Skeletal muscle satellite cell (primary cell): ENCODE data around the gene SORL1.

Experiments used
- H3K27me3 ChIP-seq: 2 replicates; pipeline ENCODE4 v1.7.0; 2013; ENCODE audit warnings: low read length; ENCODE audit not compliant: control insufficient read depth, insufficient read depth
- H3K36me3 ChIP-seq: 2 replicates; pipeline ENCODE4 v1.7.0; 2013; ENCODE audit warnings: mild to moderate bottlenecking, control low read depth, low read length; ENCODE audit not compliant: insufficient read depth
- H3K4me1 ChIP-seq: 2 replicates; pipeline ENCODE4 v1.7.0; 2013; ENCODE audit warnings: low read length; ENCODE audit not compliant: control insufficient read depth, insufficient read depth
- H3K4me2 ChIP-seq: 2 replicates; pipeline ENCODE4 v1.7.0; 2013; ENCODE audit warnings: mild to moderate bottlenecking, low read length
- H3K4me3 ChIP-seq: 2 replicates; pipeline ENCODE4 v1.7.0; 2013; ENCODE audit warnings: low read length
- H3K9ac ChIP-seq: 2 replicates; pipeline ENCODE4 v1.7.0; 2013; ENCODE audit warnings: mild to moderate bottlenecking, low read depth, low read length, moderate library complexity
- H3K9me3 ChIP-seq: replicated peaks from 2 replicates; pipeline ENCODE4 v1.7.0; 2013; ENCODE audit warnings: mild to moderate bottlenecking, control low read depth, low read length

SORL1 gene

GRCh38 chr11:121521145-121522042, 69.3 kb downstream of the SORL1 start:
- H3K9ac ChIP-seq: no peak overlapping the region
- H3K4me2 ChIP-seq: no peak overlapping the region
- no peaks in the 10 kb centered on the region for H3K36me3 ChIP-seq
- H3K9me3 ChIP-seq: peaks cover 3% of the 10 kb centered on the region
- no peak overlapping the region for H3K4me3 ChIP-seq
- peaks cover 11% of the 10 kb centered on the region for H3K27me3 ChIP-seq
- H3K4me1 ChIP-seq: no peaks in the 10 kb centered on the region

- Histone ChIP-seq H3K36me3 (no peaks in the 10 kb centered on the region), H3K4me3 (no peak overlapping the region), H3K9me3 (peaks cover 3% of the 10 kb centered on the region), H3K9ac (no peak overlapping the region), H3K4me1 (no peaks in the 10 kb centered on the region), H3K4me2 (no peak overlapping the region), H3K27me3 (peaks cover 11% of the 10 kb centered on the region)
Observed at GRCh38 chr11:121522043-121522941, 70.2 kb downstream of the SORL1 start.

- H3K36me3 ChIP-seq: no peaks in the 10 kb centered on the region
- H3K4me3 ChIP-seq: no peak overlapping the region
- H3K9ac ChIP-seq: no peak overlapping the region
Observed at GRCh38 chr11:121523581-121524232, 71.6 kb downstream of the SORL1 start.

DNA sequence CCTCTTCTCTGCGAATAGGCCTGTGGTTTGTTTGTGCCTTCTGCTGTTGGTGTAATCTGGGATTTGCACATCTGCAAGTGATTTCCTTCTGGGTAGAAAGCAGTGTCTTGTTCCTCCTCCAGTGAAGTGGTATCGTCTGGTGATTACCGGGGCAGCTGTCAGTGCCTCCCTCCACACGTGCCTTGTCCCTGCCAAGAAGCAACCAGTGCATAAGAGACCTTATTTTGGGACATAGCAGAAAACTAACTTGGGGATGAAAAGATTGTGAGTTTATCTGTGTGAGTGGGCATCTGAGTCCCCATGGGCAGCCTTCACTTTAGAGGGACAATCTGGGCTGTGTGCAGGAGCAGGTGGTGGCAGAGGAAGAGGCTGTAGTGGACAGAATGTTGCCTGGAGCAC, 72.1 kb downstream of the SORL1 start:
- Histone ChIP-seq H3K36me3 (no peaks in the 10 kb centered on the region), H3K4me3 (no peak overlapping the region), H3K27me3 (peaks cover 11% of the 10 kb centered on the region), H3K4me2 (no peak overlapping the region), H3K9me3 (peaks cover 3% of the 10 kb centered on the region), H3K9ac (no peak overlapping the region), H3K4me1 (no peaks in the 10 kb centered on the region)

More at GRCh38 chr11:121523581-121524232, 71.6 kb downstream of the SORL1 start:
- peaks cover 3% of the 10 kb centered on the region for H3K9me3 ChIP-seq
- H3K27me3 ChIP-seq: peaks cover 11% of the 10 kb centered on the region
- no peaks in the 10 kb centered on the region for H3K4me1 ChIP-seq
- H3K4me2 ChIP-seq: no peak overlapping the region

- Histone ChIP-seq H3K4me2 (no peak overlapping the region), H3K9me3 (peaks cover 3% of the 10 kb centered on the region), H3K36me3 (no peaks in the 10 kb centered on the region)
Observed at GRCh38 chr11:121525376-121525775, 73.3 kb downstream of the SORL1 start.

GRCh38 chr11:121530257-121530656, 78.1 kb downstream of the SORL1 start:
- Histone ChIP-seq H3K4me2 (no peak overlapping the region), H3K36me3 (no peaks in the 10 kb centered on the region), H3K4me1 (no peaks in the 10 kb centered on the region), H3K9me3 (peaks cover 3% of the 10 kb centered on the region), H3K9ac (no peak overlapping the region), H3K4me3 (no peak overlapping the region), H3K27me3 (peaks cover 12% of the 10 kb centered on the region)

More at GRCh38 chr11:121525376-121525775, 73.3 kb downstream of the SORL1 start:
- Histone ChIP-seq H3K4me1 (no peaks in the 10 kb centered on the region), H3K27me3 (peaks cover 11% of the 10 kb centered on the region), H3K4me3 (no peak overlapping the region), H3K9ac (no peak overlapping the region)

- H3K27me3 ChIP-seq: peaks cover 27% of the 10 kb centered on the region
- H3K36me3 ChIP-seq: no peaks in the 10 kb centered on the region
- no peak overlapping the region for H3K4me3 ChIP-seq
- no peak overlapping the region for H3K9ac ChIP-seq
- no peaks in the 10 kb centered on the region for H3K9me3 ChIP-seq
- H3K4me1 ChIP-seq: no peaks in the 10 kb centered on the region
- H3K4me2 ChIP-seq: no peak overlapping the region
Observed at GRCh38 chr11:121533601-121534000, 81.5 kb downstream of the SORL1 start.

GRCh38 chr11:121534131-121535093, 82.3 kb downstream of the SORL1 start:
- Histone ChIP-seq H3K9ac (no peak overlapping the region), H3K27me3 (peaks cover 31% of the 10 kb centered on the region), H3K36me3 (no peaks in the 10 kb centered on the region), H3K9me3 (no peaks in the 10 kb centered on the region), H3K4me3 (no peak overlapping the region), H3K4me1 (no peaks in the 10 kb centered on the region), H3K4me2 (no peak overlapping the region)

DNA sequence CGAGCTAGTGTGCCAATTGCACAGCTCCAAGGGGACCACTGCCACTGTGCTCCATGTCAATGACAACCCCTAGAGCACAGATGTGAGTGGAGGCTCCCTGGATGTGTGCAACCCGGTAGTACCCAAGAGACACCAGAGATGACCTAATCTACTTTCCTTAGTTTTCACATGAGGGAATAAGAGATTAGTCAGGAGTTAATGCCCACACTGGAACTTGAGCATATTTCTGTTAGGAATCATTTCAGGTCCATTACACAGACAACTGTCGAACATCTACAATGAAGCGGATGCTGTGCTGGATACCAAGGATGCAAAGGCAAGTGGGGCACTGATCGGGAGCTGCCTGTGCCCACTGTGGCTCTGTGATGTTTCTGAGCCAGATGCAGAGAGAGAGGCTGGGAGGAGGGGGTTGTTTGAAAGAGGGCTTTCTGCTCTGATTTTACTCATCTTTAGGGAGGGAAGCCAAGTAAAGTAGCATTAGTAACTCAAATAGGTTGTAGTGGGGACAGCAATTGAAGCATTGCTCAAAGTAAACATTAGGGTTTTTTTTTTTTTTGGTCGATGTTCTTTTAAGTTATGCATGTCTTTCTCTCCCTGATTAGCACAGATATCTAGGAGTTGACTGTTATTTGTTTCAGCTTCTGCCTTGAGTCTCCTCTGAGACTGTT, 83.1 kb downstream of the SORL1 start:
- no peaks in the 10 kb centered on the region for H3K4me1 ChIP-seq
- H3K27me3 ChIP-seq: peaks cover 31% of the 10 kb centered on the region
- no peaks in the 10 kb centered on the region for H3K36me3 ChIP-seq
- no peak overlapping the region for H3K4me3 ChIP-seq
- H3K9me3 ChIP-seq: no peaks in the 10 kb centered on the region
- H3K9ac ChIP-seq: no peak overlapping the region
- no peak overlapping the region for H3K4me2 ChIP-seq

DNA sequence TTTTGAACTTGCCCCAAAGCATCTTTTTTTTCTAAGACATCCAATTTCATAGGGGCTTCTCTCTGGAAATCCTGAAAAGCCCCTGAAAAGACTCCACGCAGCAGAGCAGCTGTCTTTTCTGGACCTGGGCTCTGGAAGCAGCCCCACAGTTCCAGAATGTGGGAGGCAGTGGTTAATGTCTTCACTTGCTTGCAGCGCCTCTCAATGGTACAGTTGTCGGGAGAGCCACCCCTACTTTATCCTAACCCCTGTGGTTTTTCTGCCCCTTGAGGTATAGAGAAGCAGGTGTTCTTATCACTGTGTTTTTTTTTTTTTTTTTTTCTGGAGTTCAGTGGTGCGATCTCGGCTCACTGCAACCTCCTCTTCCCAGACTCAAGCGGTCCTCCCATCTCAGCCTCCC, 84.0 kb downstream of the SORL1 start:
- H3K4me1 ChIP-seq: no peaks in the 10 kb centered on the region
- H3K9me3 ChIP-seq: no peaks in the 10 kb centered on the region
- no peak overlapping the region for H3K4me2 ChIP-seq
- H3K4me3 ChIP-seq: no peak overlapping the region
- no peaks in the 10 kb centered on the region for H3K36me3 ChIP-seq
- H3K27me3 ChIP-seq: peaks cover 31% of the 10 kb centered on the region
- H3K9ac ChIP-seq: no peak overlapping the region
